H1 (cell line): Measurements from ENCODE around the gene KCNQ1. TPM values are rescaled to one million over a fixed set of nuclear protein-coding genes. Genes with fewer than 3 reads are reported as not detected.

Experiments
- BCL11A ChIP-seq, 2 experiments: IDR thresholded peaks; one replicate each; pipeline ENCODE4 v1.6.1; 2011; ENCODE audit warnings: low read depth in 2 of 2, low read length in 2 of 2, mild to moderate bottlenecking in 2 of 2
- CHD1 ChIP-seq: IDR thresholded peaks from 2 replicates; pipeline ENCODE4 v1.6.1; 2012; ENCODE audit warnings: low read depth, low read length, improper control_type of control experiment
- EGR1 ChIP-seq: IDR thresholded peaks from 2 replicates; pipeline ENCODE4 v1.6.1; 2011; ENCODE audit warnings: low read depth, low read length, borderline replicate concordance
- EP300 ChIP-seq, 2 experiments: IDR thresholded peaks; 1 replicate in 1 of 2; 2 replicates in 1 of 2; pipeline ENCODE4 v1.6.1; 2011 to 2012; ENCODE audit warnings: low read depth in 2 of 2, low read length in 2 of 2, mild to moderate bottlenecking in 2 of 2, borderline replicate concordance in 1 of 2, inconsistent platforms in 1 of 2, moderate library complexity in 1 of 2
- FOSL1 ChIP-seq: IDR thresholded peaks from 2 replicates; pipeline ENCODE4 v1.6.1; 2011; ENCODE audit warnings: mild to moderate bottlenecking, low read depth, low read length, moderate library complexity; ENCODE audit not compliant: insufficient read depth
- HDAC2 ChIP-seq, 2 experiments: fragments of 300-600 bp in 1 of 2; sonication (generic) in 1 of 2; IDR thresholded peaks; 2 replicates each; pipeline ENCODE4 v1.6.1; 2011 to 2012; ENCODE audit warnings: low read depth in 2 of 2, low read length in 2 of 2, mild to moderate bottlenecking in 2 of 2, moderate library complexity in 2 of 2, borderline replicate concordance in 1 of 2, inconsistent platforms in 1 of 2
- JUN ChIP-seq: IDR thresholded peaks from 2 replicates; pipeline ENCODE4 v1.6.1; 2011; ENCODE audit warnings: low read depth, mild to moderate bottlenecking, improper control_type of control experiment, low read length
- KDM4A ChIP-seq: IDR thresholded peaks from one replicate; pipeline ENCODE4 v1.7.1; 2012; ENCODE audit warnings: low read depth, mild to moderate bottlenecking, moderate library complexity, low read length, inconsistent platforms; ENCODE audit not compliant: severe bottlenecking
- KDM5A ChIP-seq: fragments of 200-600 bp; IDR thresholded peaks from 2 replicates; pipeline ENCODE4 v1.7.1; 2012; ENCODE audit warnings: mild to moderate bottlenecking, low read length, inconsistent platforms, mixed read lengths
- PHF8 ChIP-seq: fragments of 200-600 bp; sonication (generic); conservative IDR thresholded peaks from 2 replicates; pipeline ENCODE4 v1.7.1; 2012; ENCODE audit warnings: low read depth, mild to moderate bottlenecking, inconsistent platforms, low read length, moderate library complexity
- POLR2A ChIP-seq, 2 experiments: IDR thresholded peaks; 1 replicate in 1 of 2; 2 replicates in 1 of 2; pipeline ENCODE4 v1.6.1; 2011; ENCODE audit warnings: low read depth in 2 of 2, low read length in 2 of 2, mild to moderate bottlenecking in 2 of 2; ENCODE audit errors: control extremely low read depth in 1 of 2
- POLR2AphosphoS5 ChIP-seq: IDR thresholded peaks from 2 replicates; pipeline ENCODE4 v1.6.1; 2011; ENCODE audit warnings: low read depth, low read length
- POU5F1 ChIP-seq: IDR thresholded peaks from 2 replicates; pipeline ENCODE4 v1.6.1; 2011; ENCODE audit warnings: low read depth, mild to moderate bottlenecking, low read length, moderate library complexity
- RFX5 ChIP-seq: IDR thresholded peaks from 2 replicates; pipeline ENCODE4 v1.6.1; 2011; ENCODE audit warnings: low read depth, low read length, improper control_type of control experiment, borderline replicate concordance
- SIRT6 ChIP-seq: IDR thresholded peaks from one replicate; pipeline ENCODE4 v1.7.1; 2012; ENCODE audit warnings: low read length, inconsistent platforms
- SIX5 ChIP-seq: IDR thresholded peaks from 2 replicates; pipeline ENCODE4 v1.6.1; 2011; ENCODE audit warnings: mild to moderate bottlenecking, low read depth, low read length
- SP4 ChIP-seq: IDR thresholded peaks from 2 replicates; pipeline ENCODE4 v1.6.1; 2012; ENCODE audit warnings: low read length, inconsistent platforms
- SRF ChIP-seq: IDR thresholded peaks from 2 replicates; pipeline ENCODE4 v1.6.1; 2011; ENCODE audit warnings: mild to moderate bottlenecking, low read depth, low read length, moderate library complexity
- TAF1 ChIP-seq: IDR thresholded peaks from 2 replicates; pipeline ENCODE4 v1.6.1; 2011; ENCODE audit warnings: mild to moderate bottlenecking, low read depth, low read length
- TEAD4 ChIP-seq: IDR thresholded peaks from 2 replicates; pipeline ENCODE4 v1.6.1; 2012; ENCODE audit warnings: low read depth, low read length, inconsistent platforms, mixed read lengths
- polyA plus RNA-seq, 7 experiments: library from polyadenylated mRNA; depleted of rRNA in 3 of 7; stranded (reverse) in 5 of 7; unstranded in 2 of 7; fragments of >200 nt in 5 of 7; fragments of 200-250 nt in 2 of 7; gene quantifications; 1 replicate in 5 of 7; 2 replicates in 1 of 7; 4 replicates in 1 of 7; pipeline versions ENCODE4 v1.2.1 to v1.2.3, GENCODE V29; 2011 to 2013; ENCODE audit warnings: missing spikeins in 2 of 7, mixed read lengths in 2 of 7
- total RNA-seq: library from RNA; stranded (reverse); fragmentation: NEBNext Ultra II Directional; extraction: Animal tissue kit (Norgen Biotek cat#: 25700); gene quantifications from 2 replicates; pipeline ENCODE4 v1.2.1, GENCODE V29; 2021
- TF ChIP-seq, protein P1 (sequence below): IDR thresholded peaks from 2 replicates; pipeline ENCODE4 v1.6.1; 2012; ENCODE audit warnings: low read length, inconsistent platforms
- TF ChIP-seq, protein P2 (sequence below): IDR thresholded peaks from 2 replicates; pipeline ENCODE4 v1.6.1; 2011; ENCODE audit warnings: low read length, improper control_type of control experiment

The KCNQ1 gene
- total and polyA plus RNA-seq, 2 of the 8 experiments (the other 6 are each of a cell fraction or from before 2014, with no cell fraction given): 1.9 to 2.0 TPM

DNA sequence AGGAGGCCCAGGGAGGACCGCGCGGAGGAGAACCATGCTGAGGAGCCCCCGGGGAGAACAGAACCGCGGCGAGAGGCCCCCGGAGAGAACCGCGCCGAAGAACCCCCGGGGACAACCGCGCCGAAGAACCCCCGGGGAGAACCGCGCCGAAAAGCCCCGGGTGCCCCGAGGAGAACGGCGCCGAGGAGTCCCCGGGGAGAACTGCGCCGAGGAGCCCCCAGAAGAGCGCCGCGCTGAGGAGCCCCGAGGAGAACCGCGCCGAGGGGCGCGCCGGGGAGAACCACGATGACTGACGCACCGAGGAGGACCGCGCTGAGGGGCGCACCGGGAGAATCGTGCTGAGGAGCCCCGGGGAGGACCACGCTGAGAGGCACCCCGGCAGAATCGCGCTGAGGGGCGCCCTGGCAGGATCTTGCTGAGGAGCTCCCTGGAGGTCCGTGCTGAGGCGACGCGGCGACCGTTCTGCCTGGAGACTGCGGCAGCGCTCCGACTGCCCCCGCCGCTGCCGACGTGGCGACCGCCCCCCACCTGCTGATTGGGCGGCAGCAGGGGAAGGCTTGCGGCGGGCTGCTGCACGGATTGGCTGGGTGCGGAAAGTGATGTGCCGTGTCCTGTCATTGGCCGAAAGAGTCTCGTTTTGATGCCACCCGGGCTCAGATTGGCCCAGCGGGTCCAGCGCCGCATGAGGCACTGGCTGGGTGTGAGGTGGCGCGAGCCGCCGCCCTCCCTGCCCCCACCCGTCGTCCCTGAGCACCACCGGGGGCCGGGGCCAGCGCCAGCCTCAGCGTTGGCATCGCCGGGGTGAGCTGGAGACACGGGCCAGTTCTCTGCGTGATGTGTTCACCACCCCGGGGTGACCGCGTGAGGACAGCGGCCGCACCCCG, 255.0 kb downstream of the KCNQ1 start, which contains the start of gene KCNQ1OT1 (continued):
- TF ChIP-seq RFX5 (peak; percentile 34; the same call in 1 of the 2 replicates), KDM5A (no peak), JUN (no peak), TEAD4 (no peak), PHF8 (peak; percentile 66; the same call in 1 of the 2 replicates), SP4 (no peak), KDM4A (peak; percentile 80), HDAC2 (IDR thresholded peaks at IDR 0.05; ENCODE audit: borderline replicate concordance in 1 of 2, low read depth in 2 of 2, low read length in 2 of 2) (no peak), POU5F1 (no peak), POLR2A (IDR thresholded peaks at IDR 0.05; ENCODE audit: control extremely low read depth in 1 of 2, low read depth in 2 of 2, low read length in 2 of 2) (peak in 1 of 2 experiments; percentile 89; a peak in 2 of 3 replicates), SRF (no peak), CHD1 (no peak), SIRT6 (no peak), SIX5 (no peak), EGR1 (no peak), FOSL1 (no peak), BCL11A (IDR thresholded peaks at IDR 0.05; ENCODE audit: low read depth in 2 of 2, low read length in 2 of 2) (no peak), POLR2AphosphoS5 (peak; percentile 88), EP300 (IDR thresholded peaks at IDR 0.05; ENCODE audit: borderline replicate concordance in 1 of 2, low read depth in 2 of 2, low read length in 2 of 2) (no peak), TAF1 (peak; percentile 96)
- TF ChIP-seq, protein P1, sequence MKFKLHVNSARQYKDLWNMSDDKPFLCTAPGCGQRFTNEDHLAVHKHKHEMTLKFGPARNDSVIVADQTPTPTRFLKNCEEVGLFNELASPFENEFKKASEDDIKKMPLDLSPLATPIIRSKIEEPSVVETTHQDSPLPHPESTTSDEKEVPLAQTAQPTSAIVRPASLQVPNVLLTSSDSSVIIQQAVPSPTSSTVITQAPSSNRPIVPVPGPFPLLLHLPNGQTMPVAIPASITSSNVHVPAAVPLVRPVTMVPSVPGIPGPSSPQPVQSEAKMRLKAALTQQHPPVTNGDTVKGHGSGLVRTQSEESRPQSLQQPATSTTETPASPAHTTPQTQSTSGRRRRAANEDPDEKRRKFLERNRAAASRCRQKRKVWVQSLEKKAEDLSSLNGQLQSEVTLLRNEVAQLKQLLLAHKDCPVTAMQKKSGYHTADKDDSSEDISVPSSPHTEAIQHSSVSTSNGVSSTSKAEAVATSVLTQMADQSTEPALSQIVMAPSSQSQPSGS: no peak
- TF ChIP-seq, protein P2, sequence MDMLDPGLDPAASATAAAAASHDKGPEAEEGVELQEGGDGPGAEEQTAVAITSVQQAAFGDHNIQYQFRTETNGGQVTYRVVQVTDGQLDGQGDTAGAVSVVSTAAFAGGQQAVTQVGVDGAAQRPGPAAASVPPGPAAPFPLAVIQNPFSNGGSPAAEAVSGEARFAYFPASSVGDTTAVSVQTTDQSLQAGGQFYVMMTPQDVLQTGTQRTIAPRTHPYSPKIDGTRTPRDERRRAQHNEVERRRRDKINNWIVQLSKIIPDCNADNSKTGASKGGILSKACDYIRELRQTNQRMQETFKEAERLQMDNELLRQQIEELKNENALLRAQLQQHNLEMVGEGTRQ: no peak
